Measurements from ENCODE around the gene CDON.
"Not testable (repeated sequence)": the region's sequence is repeated elsewhere in the genome, so short reads cannot be mapped to it uniquely, and the experiment has no call there.

Gene CDON

GRCh38 chr11:126039485-126040271 lies 23.0 kb downstream of the CDON start:
- DNase-seq, result no peak

GRCh38 chr11:126035718-126036117 lies 26.9 kb downstream of the CDON start:
- DNase-seq, result no peak

GRCh38 chr11:126034933-126035425 lies 27.7 kb downstream of the CDON start:
- no peak for DNase-seq

- DNase-seq, result no peak
Observed at GRCh38 chr11:126034039-126034932, 28.4 kb downstream of the CDON start.

GRCh38 chr11:126032375-126032774 lies 30.3 kb downstream of the CDON start:
- no peak for DNase-seq

- DNase-seq, result no peak
Observed at GRCh38 chr11:126029805-126030204, 32.9 kb downstream of the CDON start.

GRCh38 chr11:126029237-126029636 lies 33.4 kb downstream of the CDON start:
- DNase-seq, result no peak

GRCh38 chr11:126028534-126028933 lies 34.1 kb downstream of the CDON start:
- not testable (repeated sequence) for DNase-seq

GRCh38 chr11:126026579-126026978 lies 36.1 kb downstream of the CDON start:
- no peak for DNase-seq

GRCh38 chr11:126025822-126026221 lies 36.8 kb downstream of the CDON start:
- no peak for DNase-seq

GRCh38 chr11:126024123-126024522 lies 38.5 kb downstream of the CDON start:
- DNase-seq, result no peak

- DNase-seq, result no peak
Observed at GRCh38 chr11:126012852-126013251, 49.8 kb downstream of the CDON start.

GRCh38 chr11:126011754-126012153 lies 50.9 kb downstream of the CDON start:
- no peak for DNase-seq

- no peak for DNase-seq
Observed at GRCh38 chr11:126011265-126011664, 51.4 kb downstream of the CDON start.

- no peak for DNase-seq
Observed at GRCh38 chr11:126008956-126009355, 53.7 kb downstream of the CDON start.

- DNase-seq, result no peak
Observed at GRCh38 chr11:126007238-126007637, 55.4 kb downstream of the CDON start.

- DNase-seq, result no peak
Observed at GRCh38 chr11:126006068-126006467, 56.6 kb downstream of the CDON start.

- DNase-seq, result no peak
Observed at GRCh38 chr11:126002181-126002580, 60.5 kb downstream of the CDON start.

GRCh38 chr11:125999234-125999880 lies 63.3 kb downstream of the CDON start:
- no peak for DNase-seq

GRCh38 chr11:125998267-125998666 lies 64.4 kb downstream of the CDON start:
- DNase-seq, result no peak

GRCh38 chr11:125995313-125995712 lies 67.4 kb downstream of the CDON start:
- no peak for DNase-seq

- DNase-seq, result no peak
Observed at GRCh38 chr11:125994509-125994908, 68.2 kb downstream of the CDON start.

- no peak for DNase-seq
Observed at GRCh38 chr11:125992893-125993292, 69.8 kb downstream of the CDON start.
